Activated naive CD4-positive, alpha-beta T cell (primary cell): ENCODE measurements around the gene JAKMIP2.
"Not testable (repeated sequence)": the region's sequence is repeated elsewhere in the genome, so short reads cannot be mapped to it uniquely, and the experiment has no call there.

Experiments
- DNase-seq, 4 experiments: peaks; one replicate each; lab custom pipeline; 2025; lab: John Stamatoyannopoulos, UW

JAKMIP2 gene

GRCh38 chr5:147648597-147648996 is 133.9 kb downstream of the JAKMIP2 start:
- DNase-seq: no peak

GRCh38 chr5:147645197-147645596 is 137.3 kb downstream of the JAKMIP2 start:
- DNase-seq: no peak

GRCh38 chr5:147644460-147644859 is 138.1 kb downstream of the JAKMIP2 start:
- no peak for DNase-seq

- DNase-seq: no peak
Measured at GRCh38 chr5:147643142-147643541, 139.4 kb downstream of the JAKMIP2 start.

- DNase-seq: no peak
Measured at GRCh38 chr5:147642666-147643065, 139.9 kb downstream of the JAKMIP2 start.

GRCh38 chr5:147639321-147639720 is 143.2 kb downstream of the JAKMIP2 start:
- DNase-seq: no peak

- no peak for DNase-seq
Measured at GRCh38 chr5:147636729-147636984, 145.9 kb downstream of the JAKMIP2 start.

- no peak for DNase-seq
Measured at GRCh38 chr5:147635882-147636728, 146.4 kb downstream of the JAKMIP2 start.

GRCh38 chr5:147635439-147635838 is 147.1 kb downstream of the JAKMIP2 start:
- not testable (repeated sequence) for DNase-seq

- DNase-seq: no peak
Measured at GRCh38 chr5:147633173-147633572, 149.4 kb downstream of the JAKMIP2 start.

GRCh38 chr5:147631428-147632003 is 151.0 kb downstream of the JAKMIP2 start:
- DNase-seq: no peak

- DNase-seq: no peak
Measured at GRCh38 chr5:147629196-147629595, 153.3 kb downstream of the JAKMIP2 start.

GRCh38 chr5:147628058-147628895 is 154.3 kb downstream of the JAKMIP2 start:
- DNase-seq: no peak

GRCh38 chr5:147626464-147626863 is 156.1 kb downstream of the JAKMIP2 start:
- DNase-seq: no peak

GRCh38 chr5:147621016-147621415 is 161.5 kb downstream of the JAKMIP2 start:
- no peak for DNase-seq

GRCh38 chr5:147619281-147619878 is 163.1 kb downstream of the JAKMIP2 start:
- DNase-seq: no peak

- no peak for DNase-seq
Measured at GRCh38 chr5:147617711-147618350, 164.7 kb downstream of the JAKMIP2 start.

GRCh38 chr5:147617191-147617606 is 165.3 kb downstream of the JAKMIP2 start:
- DNase-seq: no peak

- DNase-seq: no peak
Measured at GRCh38 chr5:147616421-147616820, 166.1 kb downstream of the JAKMIP2 start.

- no peak for DNase-seq
Measured at GRCh38 chr5:147613359-147613758, 169.2 kb downstream of the JAKMIP2 start.

- DNase-seq: no peak
Measured at GRCh38 chr5:147611483-147611882, 171.0 kb downstream of the JAKMIP2 start.

GRCh38 chr5:147610798-147611197 is 171.7 kb downstream of the JAKMIP2 start:
- no peak for DNase-seq
